Measurements from ENCODE around the gene KCTD1.

The KCTD1 gene

GRCh38 chr18:26421503-26421902 is 126.8 kb downstream of the KCTD1 start:
- DNase-seq, result no peak

GRCh38 chr18:26419746-26420145 is 128.6 kb downstream of the KCTD1 start:
- DNase-seq, result no peak

GRCh38 chr18:26418225-26418624 is 130.1 kb downstream of the KCTD1 start:
- DNase-seq, result no peak

- DNase-seq, result no peak
Measured at GRCh38 chr18:26417190-26417589, 131.2 kb downstream of the KCTD1 start.

GRCh38 chr18:26416652-26417150 is 131.7 kb downstream of the KCTD1 start:
- no peak for DNase-seq

- no peak for DNase-seq
Measured at GRCh38 chr18:26415631-26416030, 132.7 kb downstream of the KCTD1 start.

- no peak for DNase-seq
Measured at GRCh38 chr18:26414901-26415440, 133.4 kb downstream of the KCTD1 start.

GRCh38 chr18:26409091-26409490 is 139.3 kb downstream of the KCTD1 start:
- no peak for DNase-seq

- no peak for DNase-seq
Measured at GRCh38 chr18:26407736-26408601, 140.4 kb downstream of the KCTD1 start.

- DNase-seq, result no peak
Measured at GRCh38 chr18:26406854-26407517, 141.4 kb downstream of the KCTD1 start.

GRCh38 chr18:26406324-26406723 is 142.0 kb downstream of the KCTD1 start:
- no peak for DNase-seq

- DNase-seq, result no peak
Measured at GRCh38 chr18:26405190-26405801, 143.1 kb downstream of the KCTD1 start.

All from activated T-cell treated with anti-CD3 and anti-CD28 coated beads, Interleukin-2, amount 50 U/mL, for 1 hour (primary cell).